DND-41 (cell line): ENCODE data around the gene TEP1.

Experiments used
- ATAC-seq: fragments of 200-7000 bp; cut with Tn5 transposase; 3 replicates; pipeline ENCODE4 v1.9.1; 2021; ENCODE audit warnings: low read depth; ENCODE audit not compliant: insufficient read depth
- DNase-seq: peaks from one replicate; pipeline ENCODE4 v3.0.0-alpha.2; 2020
- H2AFZ ChIP-seq: 2 replicates; pipeline ENCODE4 v1.6.0; 2012; ENCODE audit warnings: low read depth, low read length
- H3K27ac ChIP-seq: 2 replicates; pipeline ENCODE4 v1.5.1; 2012; ENCODE audit warnings: low read length, inconsistent platforms
- H3K27me3 ChIP-seq: fragments of 200-600 bp; sonication (generic); 2 replicates; pipeline ENCODE4 v1.6.0; 2012; ENCODE audit warnings: low read length, mild to moderate bottlenecking, inconsistent platforms; ENCODE audit not compliant: insufficient read depth, poor library complexity
- H3K36me3 ChIP-seq: 2 replicates; pipeline ENCODE4 v1.5.1; 2012; ENCODE audit warnings: low read length, inconsistent platforms; ENCODE audit not compliant: insufficient read depth
- H3K4me1 ChIP-seq: 2 replicates; pipeline ENCODE4 v1.5.1; 2012; ENCODE audit warnings: mild to moderate bottlenecking, low read length; ENCODE audit not compliant: insufficient read depth
- H3K4me2 ChIP-seq: 2 replicates; pipeline ENCODE4 v1.6.0; 2012; ENCODE audit warnings: mild to moderate bottlenecking, moderate library complexity, low read length, inconsistent platforms; ENCODE audit not compliant: insufficient read depth
- H3K4me3 ChIP-seq, 2 experiments: fragments of 200-600 bp in 1 of 2; shearing (Covaris generic) in 1 of 2; 2 replicates each; pipeline ENCODE4 v1.5.1; 2012 to 2016; ENCODE audit warnings: inconsistent platforms in 2 of 2, low read length in 2 of 2, mild to moderate bottlenecking in 2 of 2, low read depth in 1 of 2, moderate library complexity in 1 of 2
- H3K79me2 ChIP-seq: 2 replicates; pipeline ENCODE4 v1.6.0; 2012; ENCODE audit warnings: low read length, inconsistent platforms; ENCODE audit not compliant: insufficient read depth
- H3K9ac ChIP-seq: 2 replicates; pipeline ENCODE4 v1.6.0; 2012; ENCODE audit warnings: low read depth, mild to moderate bottlenecking, inconsistent platforms, low read length, moderate library complexity
- H3K9me3 ChIP-seq: 2 replicates; pipeline ENCODE4 v1.5.1; 2012; ENCODE audit warnings: low read length, moderate library complexity, mild to moderate bottlenecking, inconsistent platforms; ENCODE audit not compliant: insufficient read depth, severe bottlenecking
- H4K20me1 ChIP-seq: 2 replicates; pipeline ENCODE4 v1.6.0; 2012; ENCODE audit warnings: low read length; ENCODE audit not compliant: insufficient read depth
- EZH2 ChIP-seq: IDR thresholded peaks from 3 replicates; pipeline ENCODE4 v1.6.1; 2012; ENCODE audit warnings: borderline replicate concordance, low read depth, mild to moderate bottlenecking, moderate library complexity, low read length, inconsistent platforms; ENCODE audit not compliant: severe bottlenecking
- TF ChIP-seq, protein P1 (sequence below): IDR thresholded peaks from 2 replicates; pipeline ENCODE4 v1.5.1; 2012; ENCODE audit warnings: borderline replicate concordance, low read length, moderate library complexity, mild to moderate bottlenecking; ENCODE audit not compliant: poor library complexity, severe bottlenecking; ENCODE audit errors: extremely low read depth

The TEP1 gene

DNA sequence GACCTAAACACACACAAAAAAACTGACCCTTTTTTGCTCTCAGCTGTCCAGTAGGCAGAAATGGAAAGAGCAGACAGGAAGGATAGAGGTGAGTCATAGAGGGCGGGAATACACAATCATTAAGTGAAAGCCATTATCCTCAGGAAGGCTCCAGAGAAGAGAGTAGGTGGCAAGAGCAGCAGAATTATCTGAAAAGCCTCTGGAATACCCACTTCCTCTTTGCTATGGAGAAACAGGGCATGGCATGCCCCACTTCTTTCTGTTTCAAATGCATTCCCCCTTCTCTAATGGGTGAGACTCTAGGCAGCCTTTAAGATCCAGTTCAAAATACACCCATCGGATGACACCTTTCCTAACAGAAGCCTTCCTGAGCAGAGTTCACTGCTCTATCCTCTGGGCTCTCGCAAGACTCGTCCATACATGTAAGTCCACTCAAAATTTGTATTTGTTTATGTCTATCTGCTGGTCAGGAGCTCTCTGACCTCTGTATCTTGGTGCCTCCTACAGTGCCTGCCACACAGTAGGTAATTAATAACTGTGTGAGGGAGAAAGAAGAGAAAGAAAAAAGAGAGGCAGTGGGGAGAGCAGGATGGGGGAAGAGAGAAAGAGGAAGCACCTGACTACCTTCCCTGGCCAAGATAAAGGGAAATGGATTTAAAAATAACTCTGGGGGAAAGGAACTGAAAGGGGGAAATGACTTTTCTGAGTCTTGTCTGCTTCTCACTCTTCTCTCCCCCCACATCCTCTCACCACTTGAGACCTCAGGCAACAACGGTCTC, 14.1 kb upstream of the TEP1 start:
- peak overlapping the region; percentile 34 for H3K9ac ChIP-seq
- H3K27me3 ChIP-seq = no peaks in the 10 kb centered on the region
- no peaks in the 10 kb centered on the region for H3K36me3 ChIP-seq
- peaks cover 16% of the 10 kb centered on the region for H3K4me1 ChIP-seq
- no peaks in the 10 kb centered on the region for H3K79me2 ChIP-seq
- peak overlapping the region; percentile 61 for H2AFZ ChIP-seq
- TF ChIP-seq, protein P1, sequence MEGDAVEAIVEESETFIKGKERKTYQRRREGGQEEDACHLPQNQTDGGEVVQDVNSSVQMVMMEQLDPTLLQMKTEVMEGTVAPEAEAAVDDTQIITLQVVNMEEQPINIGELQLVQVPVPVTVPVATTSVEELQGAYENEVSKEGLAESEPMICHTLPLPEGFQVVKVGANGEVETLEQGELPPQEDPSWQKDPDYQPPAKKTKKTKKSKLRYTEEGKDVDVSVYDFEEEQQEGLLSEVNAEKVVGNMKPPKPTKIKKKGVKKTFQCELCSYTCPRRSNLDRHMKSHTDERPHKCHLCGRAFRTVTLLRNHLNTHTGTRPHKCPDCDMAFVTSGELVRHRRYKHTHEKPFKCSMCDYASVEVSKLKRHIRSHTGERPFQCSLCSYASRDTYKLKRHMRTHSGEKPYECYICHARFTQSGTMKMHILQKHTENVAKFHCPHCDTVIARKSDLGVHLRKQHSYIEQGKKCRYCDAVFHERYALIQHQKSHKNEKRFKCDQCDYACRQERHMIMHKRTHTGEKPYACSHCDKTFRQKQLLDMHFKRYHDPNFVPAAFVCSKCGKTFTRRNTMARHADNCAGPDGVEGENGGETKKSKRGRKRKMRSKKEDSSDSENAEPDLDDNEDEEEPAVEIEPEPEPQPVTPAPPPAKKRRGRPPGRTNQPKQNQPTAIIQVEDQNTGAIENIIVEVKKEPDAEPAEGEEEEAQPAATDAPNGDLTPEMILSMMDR = no peak
- TF ChIP-seq EZH2 = no peak
- H3K9me3 ChIP-seq = no peaks in the 10 kb centered on the region
- no peak overlapping the region for H3K4me3 ChIP-seq
- H3K27ac ChIP-seq = peak overlapping the region; percentile 74
- ATAC-seq (peak; percentile 86), DNase-seq (peak; percentile 46)
- peak overlapping the region; percentile 39 for H3K4me2 ChIP-seq
- H4K20me1 ChIP-seq = no peaks in the 10 kb centered on the region

- no peak overlapping the region for H3K9ac ChIP-seq
- H3K9me3 ChIP-seq = no peaks in the 10 kb centered on the region
- peaks cover 16% of the 10 kb centered on the region for H3K4me1 ChIP-seq
- H3K36me3 ChIP-seq = no peaks in the 10 kb centered on the region
- DNase-seq (no peak), ATAC-seq (no peak)
- no peak overlapping the region for H3K27ac ChIP-seq
- no peak for TF ChIP-seq EZH2
- TF ChIP-seq, protein P1 = no peak
- no peak overlapping the region for H3K4me2 ChIP-seq
- H3K27me3 ChIP-seq = no peaks in the 10 kb centered on the region
- no peaks in the 10 kb centered on the region for H4K20me1 ChIP-seq
- no peak overlapping the region for H2AFZ ChIP-seq
- H3K4me3 ChIP-seq = no peak overlapping the region
- H3K79me2 ChIP-seq = no peaks in the 10 kb centered on the region
Observed at GRCh38 chr14:20424851-20425250, 11.6 kb upstream of the TEP1 start.

- no peaks in the 10 kb centered on the region for H3K9me3 ChIP-seq
- H4K20me1 ChIP-seq = no peaks in the 10 kb centered on the region
- TF ChIP-seq, protein P1 = no peak
- TF ChIP-seq EZH2 = no peak
- H3K4me3 ChIP-seq = no peak overlapping the region
- DNase-seq (no peak), ATAC-seq (no peak)
- no peaks in the 10 kb centered on the region for H3K79me2 ChIP-seq
- H3K27me3 ChIP-seq = no peaks in the 10 kb centered on the region
- H3K9ac ChIP-seq = no peak overlapping the region
- H2AFZ ChIP-seq = no peak overlapping the region
- H3K4me1 ChIP-seq = peaks cover 9% of the 10 kb centered on the region
- no peak overlapping the region for H3K4me2 ChIP-seq
- no peak overlapping the region for H3K27ac ChIP-seq
- H3K36me3 ChIP-seq = no peaks in the 10 kb centered on the region
Observed at GRCh38 chr14:20422886-20423285, 9.6 kb upstream of the TEP1 start.
